ENCODE results near the gene GIPC1.

Gene GIPC1

GRCh38 chr19:14517840-14518505, 22.0 kb upstream of the GIPC1 start, which contains the start of gene DNAJB1:
DNAJB1 (minus strand) TSS chr19:14518397; CDS start chr19:14518349, 48 bp downstream.
- Histone ChIP-seq H3K4me1 (ENCODE audit: control insufficient read depth in 2 of 2, insufficient read depth in 2 of 2, low read length in 2 of 2) (peaks cover 28 to 31% of the 10 kb centered on the region in 2 donors), H3K4me3 (ENCODE audit: low read length in 2 of 2) (peak within 1 kb of the TSS; percentile 85 to 95), H3K36me3 (ENCODE audit: control insufficient read depth in 2 of 2, insufficient read depth in 2 of 2, low read length in 2 of 2) (peaks cover 22 to 31% of the 10 kb centered on the region in 2 donors), H3K9me3 (ENCODE audit: control insufficient read depth in 2 of 2, low read length in 2 of 2) (no peaks in the 10 kb centered on the region), H3K9ac (ENCODE audit: low read depth in 1 of 2, low read length in 2 of 2) (peak within 1 kb of the TSS; percentile 98 to 100), H3K27ac (ENCODE audit: low read depth in 2 of 2, low read length in 2 of 2) (peak within 1 kb of the TSS; percentile 99 to 100), H3K27me3 (ENCODE audit: control insufficient read depth in 2 of 2, insufficient read depth in 2 of 2, low read length in 2 of 2) (no peaks in the 10 kb centered on the region)

- Histone ChIP-seq H3K4me3 (ENCODE audit: low read length in 2 of 2) (peak overlapping the region; percentile 85 to 95), H3K27me3 (ENCODE audit: control insufficient read depth in 2 of 2, insufficient read depth in 2 of 2, low read length in 2 of 2) (no peaks in the 10 kb centered on the region), H3K27ac (ENCODE audit: low read depth in 2 of 2, low read length in 2 of 2) (peak overlapping the region; percentile 99 to 100), H3K36me3 (ENCODE audit: control insufficient read depth in 2 of 2, insufficient read depth in 2 of 2, low read length in 2 of 2) (peaks cover 22 to 31% of the 10 kb centered on the region in 2 donors), H3K4me1 (ENCODE audit: control insufficient read depth in 2 of 2, insufficient read depth in 2 of 2, low read length in 2 of 2) (peaks cover 28 to 31% of the 10 kb centered on the region in 2 donors), H3K9ac (ENCODE audit: low read depth in 1 of 2, low read length in 2 of 2) (peak overlapping the region; percentile 85 to 100), H3K9me3 (ENCODE audit: control insufficient read depth in 2 of 2, low read length in 2 of 2) (no peaks in the 10 kb centered on the region)
These were observed 21.5 kb upstream of the GIPC1 start for GRCh38 chr19:14517446-14517839.

- Histone ChIP-seq H3K4me1 (ENCODE audit: control insufficient read depth in 2 of 2, insufficient read depth in 2 of 2, low read length in 2 of 2) (peaks cover 28 to 31% of the 10 kb centered on the region in 2 donors), H3K9ac (ENCODE audit: low read depth in 1 of 2, low read length in 2 of 2) (peak overlapping the region; percentile 85 to 100)
These were observed 21.0 kb upstream of the GIPC1 start for GRCh38 chr19:14516746-14517438.

DNA sequence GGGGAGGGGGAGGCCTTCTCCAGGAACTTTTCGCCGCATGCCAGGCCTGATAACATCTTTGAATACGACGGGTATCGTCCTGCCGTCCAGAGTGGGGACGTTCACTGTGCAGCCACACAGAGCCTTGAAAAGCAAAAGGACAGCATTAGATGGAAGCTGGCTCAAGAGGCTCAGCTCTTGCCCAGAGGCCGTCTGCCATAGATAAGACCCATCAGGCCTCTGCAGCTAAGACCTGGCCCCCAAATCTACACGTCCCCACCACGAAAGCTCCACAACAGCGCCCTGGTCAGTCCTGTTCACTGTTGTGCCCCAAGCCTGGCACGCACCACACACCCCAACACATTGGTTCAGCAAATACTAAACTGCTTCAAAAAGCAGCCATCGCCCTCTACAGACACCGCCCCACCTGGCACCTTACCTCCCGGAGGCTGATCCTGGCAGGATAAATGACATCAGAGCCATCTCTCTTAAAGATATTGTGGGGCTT, 20.2 kb upstream of the GIPC1 start:
- Histone ChIP-seq H3K36me3 (ENCODE audit: control insufficient read depth in 2 of 2, insufficient read depth in 2 of 2, low read length in 2 of 2) (peaks cover 22 to 31% of the 10 kb centered on the region in 2 donors), H3K9ac (ENCODE audit: low read depth in 1 of 2, low read length in 2 of 2) (peak overlapping the region in 1 of 2 donors; percentile 100), H3K9me3 (ENCODE audit: control insufficient read depth in 2 of 2, low read length in 2 of 2) (no peaks in the 10 kb centered on the region), H3K27ac (ENCODE audit: low read depth in 2 of 2, low read length in 2 of 2) (peak overlapping the region; percentile 99 to 100), H3K4me1 (ENCODE audit: control insufficient read depth in 2 of 2, insufficient read depth in 2 of 2, low read length in 2 of 2) (peaks cover 28 to 33% of the 10 kb centered on the region in 2 donors), H3K27me3 (ENCODE audit: control insufficient read depth in 2 of 2, insufficient read depth in 2 of 2, low read length in 2 of 2) (no peaks in the 10 kb centered on the region), H3K4me3 (ENCODE audit: low read length in 2 of 2) (peak overlapping the region; percentile 85 to 95)

More at GRCh38 chr19:14516746-14517438, 21.0 kb upstream of the GIPC1 start:
- peak overlapping the region; percentile 99 to 100 for H3K27ac ChIP-seq (ENCODE audit: low read depth in 2 of 2, low read length in 2 of 2)
- H3K36me3 ChIP-seq (ENCODE audit: control insufficient read depth in 2 of 2, insufficient read depth in 2 of 2, low read length in 2 of 2), result peaks cover 22 to 31% of the 10 kb centered on the region in 2 donors
- peak overlapping the region; percentile 85 to 95 for H3K4me3 ChIP-seq (ENCODE audit: low read length in 2 of 2)
- H3K27me3 ChIP-seq (ENCODE audit: control insufficient read depth in 2 of 2, insufficient read depth in 2 of 2, low read length in 2 of 2), result no peaks in the 10 kb centered on the region
- no peaks in the 10 kb centered on the region for H3K9me3 ChIP-seq (ENCODE audit: control insufficient read depth in 2 of 2, low read length in 2 of 2)

DNA sequence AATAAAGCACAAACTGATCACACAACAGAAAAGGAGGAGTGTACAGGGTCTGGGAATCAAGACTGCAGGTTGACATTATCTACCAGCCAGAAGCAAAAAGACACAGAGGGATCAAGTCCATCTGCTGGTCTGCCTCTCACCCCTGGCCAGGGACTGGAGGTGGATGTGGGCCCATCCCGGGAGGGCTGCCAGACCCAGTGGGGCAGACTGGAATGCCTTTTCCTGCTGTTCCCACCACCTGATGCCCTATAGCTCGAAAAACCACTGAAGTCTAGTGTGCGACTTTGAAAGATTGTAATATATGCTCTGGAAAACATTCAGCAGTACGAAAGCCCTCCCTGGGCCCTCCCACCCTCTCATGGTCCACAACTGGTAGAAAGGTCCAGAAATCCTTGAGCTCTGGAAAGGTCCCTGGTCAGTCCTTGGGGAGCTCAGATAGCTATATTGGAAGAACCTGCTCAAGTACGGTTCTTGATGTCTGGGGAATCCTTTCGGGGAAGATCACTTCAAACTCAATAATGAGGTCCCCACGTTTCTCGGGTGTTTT, 19.6 kb upstream of the GIPC1 start:
- no peaks in the 10 kb centered on the region for H3K27me3 ChIP-seq (ENCODE audit: control insufficient read depth in 2 of 2, insufficient read depth in 2 of 2, low read length in 2 of 2)
- peaks cover 30 to 34% of the 10 kb centered on the region in 2 donors for H3K4me1 ChIP-seq (ENCODE audit: control insufficient read depth in 2 of 2, insufficient read depth in 2 of 2, low read length in 2 of 2)
- H3K9ac ChIP-seq (ENCODE audit: low read depth in 1 of 2, low read length in 2 of 2), result no peak overlapping the region
- peak overlapping the region; percentile 85 to 95 for H3K4me3 ChIP-seq (ENCODE audit: low read length in 2 of 2)
- H3K9me3 ChIP-seq (ENCODE audit: control insufficient read depth in 2 of 2, low read length in 2 of 2), result no peaks in the 10 kb centered on the region
- H3K36me3 ChIP-seq (ENCODE audit: control insufficient read depth in 2 of 2, insufficient read depth in 2 of 2, low read length in 2 of 2), result peaks cover 22 to 31% of the 10 kb centered on the region in 2 donors
- H3K27ac ChIP-seq (ENCODE audit: low read depth in 2 of 2, low read length in 2 of 2), result no peak overlapping the region

GRCh38 chr19:14514215-14514863, 18.4 kb upstream of the GIPC1 start:
- H3K27me3 ChIP-seq (ENCODE audit: control insufficient read depth in 2 of 2, insufficient read depth in 2 of 2, low read length in 2 of 2), result no peaks in the 10 kb centered on the region
- H3K4me3 ChIP-seq (ENCODE audit: low read length in 2 of 2), result no peak overlapping the region
- H3K9ac ChIP-seq (ENCODE audit: low read depth in 1 of 2, low read length in 2 of 2), result no peak overlapping the region
- H3K4me1 ChIP-seq (ENCODE audit: control insufficient read depth in 2 of 2, insufficient read depth in 2 of 2, low read length in 2 of 2), result peaks cover 26 to 31% of the 10 kb centered on the region in 2 donors
- H3K36me3 ChIP-seq (ENCODE audit: control insufficient read depth in 2 of 2, insufficient read depth in 2 of 2, low read length in 2 of 2), result peaks cover 22 to 31% of the 10 kb centered on the region in 2 donors
- H3K27ac ChIP-seq (ENCODE audit: low read depth in 2 of 2, low read length in 2 of 2), result no peak overlapping the region
- H3K9me3 ChIP-seq (ENCODE audit: control insufficient read depth in 2 of 2, low read length in 2 of 2), result no peaks in the 10 kb centered on the region

DNA sequence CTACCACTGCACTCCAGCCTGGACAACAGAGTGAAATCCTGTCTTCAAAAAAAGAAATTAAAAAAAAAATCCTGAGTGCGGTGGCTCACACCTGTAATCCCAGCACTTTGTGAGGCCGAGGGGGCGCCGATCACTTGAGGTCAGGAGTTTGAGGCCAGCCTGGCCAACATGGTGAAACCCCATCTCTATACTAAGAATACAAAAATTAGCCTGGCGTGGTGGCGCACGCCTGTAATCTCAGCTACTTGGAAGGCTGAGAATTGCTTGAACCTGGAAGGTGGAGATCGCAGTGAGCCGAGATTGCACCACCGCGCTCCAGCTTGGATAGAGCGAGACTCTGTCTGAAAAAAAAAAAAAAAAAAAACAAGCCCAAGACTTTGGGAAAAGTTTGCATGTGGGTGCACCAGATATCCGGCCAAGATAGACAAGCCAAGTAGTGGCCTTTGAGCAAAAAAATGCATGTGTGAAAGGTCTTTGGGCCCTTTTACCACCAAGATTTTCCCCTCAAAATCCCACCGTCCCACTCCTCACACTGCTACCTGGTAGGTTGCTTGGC, 16.6 kb upstream of the GIPC1 start:
- peaks cover 22 to 31% of the 10 kb centered on the region in 2 donors for H3K36me3 ChIP-seq (ENCODE audit: control insufficient read depth in 2 of 2, insufficient read depth in 2 of 2, low read length in 2 of 2)
- no peaks in the 10 kb centered on the region for H3K9me3 ChIP-seq (ENCODE audit: control insufficient read depth in 2 of 2, low read length in 2 of 2)

DNA sequence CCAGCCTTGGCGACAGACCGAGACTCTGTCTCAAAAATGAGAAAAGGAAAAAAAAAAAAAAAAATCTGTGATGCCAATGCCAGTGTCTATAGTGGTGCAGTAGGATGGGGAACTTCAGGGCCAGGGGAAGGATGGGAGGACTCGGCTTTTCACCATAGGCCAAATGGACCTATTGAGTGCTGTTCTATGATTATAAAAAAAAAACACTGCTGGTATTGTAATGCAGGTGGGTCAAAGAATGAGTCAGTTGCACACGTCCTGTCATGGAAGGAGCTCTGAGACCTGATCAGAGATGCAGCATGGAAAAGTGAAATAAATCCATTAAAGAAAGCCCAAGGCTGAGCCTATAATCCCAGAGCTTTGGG, 15.3 kb upstream of the GIPC1 start:
- Histone ChIP-seq H3K4me1 (ENCODE audit: control insufficient read depth in 2 of 2, insufficient read depth in 2 of 2, low read length in 2 of 2) (peaks cover 16 to 27% of the 10 kb centered on the region in 2 donors), H3K4me3 (ENCODE audit: low read length in 2 of 2) (no peak overlapping the region), H3K36me3 (ENCODE audit: control insufficient read depth in 2 of 2, insufficient read depth in 2 of 2, low read length in 2 of 2) (peaks cover 20 to 26% of the 10 kb centered on the region in 2 donors), H3K27me3 (ENCODE audit: control insufficient read depth in 2 of 2, insufficient read depth in 2 of 2, low read length in 2 of 2) (no peaks in the 10 kb centered on the region), H3K27ac (ENCODE audit: low read depth in 2 of 2, low read length in 2 of 2) (peak overlapping the region in 1 of 2 donors; percentile 49), H3K9ac (ENCODE audit: low read depth in 1 of 2, low read length in 2 of 2) (no peak overlapping the region), H3K9me3 (ENCODE audit: control insufficient read depth in 2 of 2, low read length in 2 of 2) (no peaks in the 10 kb centered on the region)

More for the DNA sequence above, 16.6 kb upstream of the GIPC1 start:
- no peak overlapping the region for H3K4me3 ChIP-seq (ENCODE audit: low read length in 2 of 2)
- no peaks in the 10 kb centered on the region for H3K27me3 ChIP-seq (ENCODE audit: control insufficient read depth in 2 of 2, insufficient read depth in 2 of 2, low read length in 2 of 2)
- H3K27ac ChIP-seq (ENCODE audit: low read depth in 2 of 2, low read length in 2 of 2), result no peak overlapping the region
- H3K9ac ChIP-seq (ENCODE audit: low read depth in 1 of 2, low read length in 2 of 2), result no peak overlapping the region
- peaks cover 22 to 28% of the 10 kb centered on the region in 2 donors for H3K4me1 ChIP-seq (ENCODE audit: control insufficient read depth in 2 of 2, insufficient read depth in 2 of 2, low read length in 2 of 2)

- Histone ChIP-seq H3K4me3 (ENCODE audit: low read length in 2 of 2) (peak overlapping the region in 1 of 2 donors; percentile 22), H3K9ac (ENCODE audit: low read depth in 1 of 2, low read length in 2 of 2) (no peak overlapping the region), H3K9me3 (ENCODE audit: control insufficient read depth in 2 of 2, low read length in 2 of 2) (no peaks in the 10 kb centered on the region), H3K4me1 (ENCODE audit: control insufficient read depth in 2 of 2, insufficient read depth in 2 of 2, low read length in 2 of 2) (peaks cover 18 to 27% of the 10 kb centered on the region in 2 donors), H3K27me3 (ENCODE audit: control insufficient read depth in 2 of 2, insufficient read depth in 2 of 2, low read length in 2 of 2) (no peaks in the 10 kb centered on the region), H3K27ac (ENCODE audit: low read depth in 2 of 2, low read length in 2 of 2) (peak overlapping the region in 1 of 2 donors; percentile 49), H3K36me3 (ENCODE audit: control insufficient read depth in 2 of 2, insufficient read depth in 2 of 2, low read length in 2 of 2) (peaks cover 14 to 20% of the 10 kb centered on the region in 2 donors)
These were observed 14.6 kb upstream of the GIPC1 start for GRCh38 chr19:14510311-14511228.

All from mucosa of rectum (tissue), 2 donors.